Mesodermal cell (in vitro differentiated cells): ENCODE data around the gene MID1. TPM values are rescaled to one million over a fixed set of nuclear protein-coding genes. Genes with fewer than 3 reads are reported as not detected.

Experiments
- H3K27ac ChIP-seq: 2 replicates; pipeline ENCODE4 v1.7.0; 2013; ENCODE audit warnings: mild to moderate bottlenecking, low read depth, low read length, moderate library complexity; ENCODE audit not compliant: severe bottlenecking
- H3K36me3 ChIP-seq: 2 replicates; pipeline ENCODE4 v1.7.1; 2013; ENCODE audit warnings: mild to moderate bottlenecking, low read length, moderate library complexity; ENCODE audit not compliant: control insufficient read depth, insufficient read depth
- H3K4me1 ChIP-seq: one replicate; pipeline ENCODE4 v1.7.1; 2013; ENCODE audit warnings: mild to moderate bottlenecking, low read length; ENCODE audit not compliant: insufficient read depth, control insufficient read depth, poor library complexity, severe bottlenecking
- H3K4me3 ChIP-seq: 2 replicates; pipeline ENCODE4 v1.7.0; 2013; ENCODE audit warnings: low read length, control low read depth, mild to moderate bottlenecking; ENCODE audit not compliant: insufficient read depth, poor library complexity, severe bottlenecking; ENCODE audit errors: extremely low read depth
- H3K9me3 ChIP-seq: 2 replicates; pipeline ENCODE4 v1.7.1; 2013; ENCODE audit warnings: mild to moderate bottlenecking, low read length, moderate library complexity; ENCODE audit not compliant: control insufficient read depth
- WGBS, 2 experiments: methylation state at CpG; one replicate each; pipeline ENCODE4 v1.1.5; 2013; ENCODE audit warnings: missing lambda C conversion rate in 2 of 2; ENCODE audit not compliant: insufficient coverage in 2 of 2; 5-methylcytosine and 5-hydroxymethylcytosine counted together
- polyA plus RNA-seq, 2 experiments: library from polyadenylated mRNA; stranded (reverse); fragments of 50-300 nt; gene quantifications; one replicate each; pipeline ENCODE4 v1.2.3, GENCODE V29; 2013

MID1 gene, protein sequence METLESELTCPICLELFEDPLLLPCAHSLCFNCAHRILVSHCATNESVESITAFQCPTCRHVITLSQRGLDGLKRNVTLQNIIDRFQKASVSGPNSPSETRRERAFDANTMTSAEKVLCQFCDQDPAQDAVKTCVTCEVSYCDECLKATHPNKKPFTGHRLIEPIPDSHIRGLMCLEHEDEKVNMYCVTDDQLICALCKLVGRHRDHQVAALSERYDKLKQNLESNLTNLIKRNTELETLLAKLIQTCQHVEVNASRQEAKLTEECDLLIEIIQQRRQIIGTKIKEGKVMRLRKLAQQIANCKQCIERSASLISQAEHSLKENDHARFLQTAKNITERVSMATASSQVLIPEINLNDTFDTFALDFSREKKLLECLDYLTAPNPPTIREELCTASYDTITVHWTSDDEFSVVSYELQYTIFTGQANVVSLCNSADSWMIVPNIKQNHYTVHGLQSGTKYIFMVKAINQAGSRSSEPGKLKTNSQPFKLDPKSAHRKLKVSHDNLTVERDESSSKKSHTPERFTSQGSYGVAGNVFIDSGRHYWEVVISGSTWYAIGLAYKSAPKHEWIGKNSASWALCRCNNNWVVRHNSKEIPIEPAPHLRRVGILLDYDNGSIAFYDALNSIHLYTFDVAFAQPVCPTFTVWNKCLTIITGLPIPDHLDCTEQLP
- 24.8 TPM for polyA plus RNA-seq (2013, experiment 1 of 2)
- polyA plus RNA-seq (2013, experiment 2 of 2), result 30.9 TPM

- Histone ChIP-seq H3K9me3 (no peaks in the 10 kb centered on the region), H3K4me1 (peaks cover 13% of the 10 kb centered on the region), H3K27ac (peak within 1 kb of the TSS; percentile 90), H3K4me3 (peak within 1 kb of the TSS; percentile 52), H3K36me3 (no peaks in the 10 kb centered on the region)
- 0% methylated on average over 16 to 27 of the region's 46 CpGs for WGBS, 2 experiments
These were observed at the start of gene MID1 for GRCh38 chrX:10620121-10620699. Gene MID1 (minus strand): TSS chrX:10620585. CDS start chrX:10567547, 53,038 bp downstream.

DNA sequence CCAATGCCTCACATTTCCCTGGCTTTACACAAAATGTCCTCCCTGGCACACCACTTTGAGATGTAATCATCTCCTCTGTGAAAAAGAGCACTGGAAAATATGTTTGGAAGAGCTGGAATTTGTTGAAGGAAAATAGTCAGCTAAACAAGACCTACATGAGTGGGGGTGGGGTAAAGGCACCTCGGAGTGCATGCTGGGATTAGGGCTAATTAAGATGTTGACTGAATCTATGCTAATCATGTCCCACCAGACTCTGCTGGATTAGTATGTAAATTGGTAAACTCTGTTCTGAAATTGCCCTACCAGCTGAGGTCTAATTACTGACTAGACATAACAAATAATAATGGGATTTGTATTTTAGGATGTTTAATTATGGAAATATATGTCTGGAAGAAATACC lies 46.8 kb upstream of the MID1 start:
- Histone ChIP-seq H3K9me3 (no peaks in the 10 kb centered on the region), H3K4me1 (no peaks in the 10 kb centered on the region), H3K4me3 (no peak overlapping the region), H3K36me3 (no peaks in the 10 kb centered on the region), H3K27ac (no peak overlapping the region)
- no CpG with 5 or more reads among the region's 1 CpG for WGBS, 2 experiments

- Histone ChIP-seq H3K4me3 (no peak overlapping the region), H3K9me3 (no peaks in the 10 kb centered on the region), H3K27ac (no peak overlapping the region), H3K4me1 (no peaks in the 10 kb centered on the region), H3K36me3 (no peaks in the 10 kb centered on the region)
- WGBS, 2 experiments, result no CpG with 5 or more reads among the region's 1 CpG
These were observed 45.7 kb upstream of the MID1 start for GRCh38 chrX:10666102-10666501.

GRCh38 chrX:10665681-10666080 lies 45.3 kb upstream of the MID1 start:
- Histone ChIP-seq H3K27ac (no peak overlapping the region), H3K36me3 (no peaks in the 10 kb centered on the region), H3K4me1 (no peaks in the 10 kb centered on the region), H3K4me3 (no peak overlapping the region), H3K9me3 (no peaks in the 10 kb centered on the region)
- 86% methylated on average over 1 of the region's 7 CpGs; no CpG with 5 or more reads in 1 of the 2 experiments for WGBS, 2 experiments

DNA sequence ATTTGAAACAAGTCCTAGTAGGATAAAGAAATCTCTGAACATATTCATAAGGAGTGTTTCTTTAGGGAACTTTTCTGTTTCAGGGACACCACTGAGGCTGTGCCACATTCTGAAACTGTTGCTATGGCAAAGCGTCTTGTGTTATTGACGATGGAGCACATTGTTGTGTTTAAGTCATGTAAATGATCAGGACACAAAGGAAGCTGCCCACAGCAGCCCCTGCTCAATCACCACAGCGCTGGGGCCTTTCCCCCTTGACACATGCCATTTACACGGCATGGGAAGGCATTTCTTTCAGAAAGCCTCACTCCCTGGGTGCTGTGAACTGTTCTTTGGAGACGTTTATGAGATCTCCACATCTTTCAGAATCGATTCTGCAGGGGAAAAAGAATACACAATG lies 39.8 kb upstream of the MID1 start:
- no peak overlapping the region for H3K4me3 ChIP-seq

GRCh38 chrX:10656214-10656613 lies 35.8 kb upstream of the MID1 start:
- no peak overlapping the region for H3K4me3 ChIP-seq
- WGBS, 2 experiments, result 86 to 92% methylated on average over 1 of the region's 1 CpG
- no peak overlapping the region for H3K27ac ChIP-seq
- no peaks in the 10 kb centered on the region for H3K36me3 ChIP-seq
- no peaks in the 10 kb centered on the region for H3K4me1 ChIP-seq
- H3K9me3 ChIP-seq, result no peaks in the 10 kb centered on the region

More for the DNA sequence above, 39.8 kb upstream of the MID1 start:
- H3K9me3 ChIP-seq, result no peaks in the 10 kb centered on the region
- no CpG with 5 or more reads among the region's 6 CpGs for WGBS, 2 experiments
- no peaks in the 10 kb centered on the region for H3K4me1 ChIP-seq
- H3K36me3 ChIP-seq, result no peaks in the 10 kb centered on the region
- H3K27ac ChIP-seq, result peak overlapping the region; percentile 16

DNA sequence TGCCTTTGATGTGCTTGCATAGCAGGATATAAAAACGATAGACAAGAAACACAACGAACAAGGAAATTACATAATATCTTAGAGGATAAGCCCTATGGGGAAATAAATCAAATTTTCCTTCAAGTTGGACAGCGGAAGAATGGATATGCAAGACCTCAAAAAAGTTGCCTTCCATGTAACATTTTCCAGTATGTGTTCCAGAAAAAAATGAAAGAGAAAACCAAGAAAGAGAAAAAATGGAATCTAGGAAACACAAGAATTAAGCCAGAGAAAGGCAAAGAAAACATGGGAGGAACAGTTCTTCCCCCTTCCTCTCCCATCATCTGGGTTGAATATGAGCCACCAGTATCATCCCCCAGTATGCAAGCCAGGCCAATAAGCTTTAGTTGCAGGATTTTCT lies 34.6 kb upstream of the MID1 start:
- Histone ChIP-seq H3K27ac (no peak overlapping the region), H3K4me3 (no peak overlapping the region), H3K4me1 (no peaks in the 10 kb centered on the region), H3K9me3 (no peaks in the 10 kb centered on the region), H3K36me3 (no peaks in the 10 kb centered on the region)
- WGBS, 2 experiments, result no CpG with 5 or more reads among the region's 3 CpGs

DNA sequence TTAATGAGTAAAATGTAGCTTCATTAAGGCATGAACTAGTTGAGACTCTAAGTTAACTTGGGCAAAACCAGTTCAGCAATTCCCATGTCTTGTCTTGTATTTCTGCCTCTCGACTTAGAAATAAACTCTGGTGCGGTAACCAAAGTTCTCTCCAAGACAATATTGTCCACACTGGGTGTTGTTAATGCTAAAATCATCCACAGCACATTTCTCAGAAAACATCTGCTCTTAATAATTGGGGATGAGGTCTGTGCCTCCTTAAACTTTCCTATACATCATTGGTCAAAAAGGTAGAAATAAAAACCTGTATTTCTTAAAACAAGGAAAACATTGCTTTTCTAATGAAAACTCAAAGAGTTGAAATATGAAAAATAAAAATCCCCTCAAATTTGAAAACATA lies 32.9 kb upstream of the MID1 start:
- Histone ChIP-seq H3K36me3 (no peaks in the 10 kb centered on the region), H3K4me3 (no peak overlapping the region), H3K9me3 (no peaks in the 10 kb centered on the region), H3K4me1 (no peaks in the 10 kb centered on the region), H3K27ac (no peak overlapping the region)
- no CpG with 5 or more reads among the region's 2 CpGs for WGBS, 2 experiments

- Histone ChIP-seq H3K36me3 (no peaks in the 10 kb centered on the region), H3K9me3 (no peaks in the 10 kb centered on the region), H3K4me1 (no peaks in the 10 kb centered on the region), H3K27ac (no peak overlapping the region), H3K4me3 (no peak overlapping the region)
- no CpG with 5 or more reads among the region's 4 CpGs for WGBS, 2 experiments
These were observed 28.9 kb upstream of the MID1 start for GRCh38 chrX:10649265-10649664.

GRCh38 chrX:10648614-10649013 lies 28.2 kb upstream of the MID1 start:
- no peaks in the 10 kb centered on the region for H3K9me3 ChIP-seq
- WGBS, 2 experiments, result 100% methylated on average over 2 of the region's 3 CpGs; no CpG with 5 or more reads in 1 of the 2 experiments
- no peaks in the 10 kb centered on the region for H3K36me3 ChIP-seq
- no peak overlapping the region for H3K4me3 ChIP-seq
- no peaks in the 10 kb centered on the region for H3K4me1 ChIP-seq
- H3K27ac ChIP-seq, result no peak overlapping the region
